ENCODE results near the gene GBX1.

GBX1 gene

GRCh38 chr7:151114151-151115090 lies 53.1 kb downstream of the GBX1 start:
- no peak for DNase-seq (ENCODE audit: low read depth)

DNA sequence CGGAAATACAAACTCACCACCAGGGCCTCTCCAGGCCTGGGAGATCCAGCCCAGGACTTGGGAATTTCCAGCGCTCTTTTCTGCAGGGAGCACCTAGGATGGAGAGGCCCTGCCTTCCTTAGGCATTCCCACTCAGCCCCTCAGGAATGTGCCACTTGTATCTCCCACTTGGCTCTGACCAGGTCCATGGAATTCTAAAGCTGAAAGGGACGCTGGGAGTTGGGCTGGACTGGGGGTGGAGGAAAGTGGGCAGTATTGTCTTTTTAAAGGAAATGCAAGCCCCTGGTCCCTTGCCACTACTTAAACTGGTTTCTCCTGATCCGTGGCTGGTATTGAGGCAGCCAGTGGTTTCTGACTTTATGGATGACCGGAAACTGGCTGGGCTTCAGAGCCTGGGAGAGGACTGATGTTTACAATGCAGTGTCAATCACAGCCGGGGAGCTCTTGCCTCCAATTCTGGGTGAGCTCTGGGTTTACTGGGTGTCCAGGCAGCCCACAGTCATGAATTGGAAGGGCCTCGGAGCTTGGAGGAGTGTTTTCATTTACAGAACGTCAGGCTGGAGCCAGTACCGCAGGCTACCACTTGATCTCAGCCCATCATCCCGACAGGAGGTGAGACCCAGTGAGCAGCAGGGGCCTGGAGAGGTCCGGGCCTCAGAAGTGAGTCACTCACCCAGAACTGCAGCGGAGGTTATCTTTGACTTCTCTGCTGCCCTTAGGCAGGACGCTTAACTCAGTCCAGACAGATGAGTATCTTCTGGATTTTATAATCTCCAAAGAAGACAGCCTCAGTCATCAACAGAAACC lies 53.9 kb downstream of the GBX1 start:
- no peak for DNase-seq (ENCODE audit: low read depth)

DNA sequence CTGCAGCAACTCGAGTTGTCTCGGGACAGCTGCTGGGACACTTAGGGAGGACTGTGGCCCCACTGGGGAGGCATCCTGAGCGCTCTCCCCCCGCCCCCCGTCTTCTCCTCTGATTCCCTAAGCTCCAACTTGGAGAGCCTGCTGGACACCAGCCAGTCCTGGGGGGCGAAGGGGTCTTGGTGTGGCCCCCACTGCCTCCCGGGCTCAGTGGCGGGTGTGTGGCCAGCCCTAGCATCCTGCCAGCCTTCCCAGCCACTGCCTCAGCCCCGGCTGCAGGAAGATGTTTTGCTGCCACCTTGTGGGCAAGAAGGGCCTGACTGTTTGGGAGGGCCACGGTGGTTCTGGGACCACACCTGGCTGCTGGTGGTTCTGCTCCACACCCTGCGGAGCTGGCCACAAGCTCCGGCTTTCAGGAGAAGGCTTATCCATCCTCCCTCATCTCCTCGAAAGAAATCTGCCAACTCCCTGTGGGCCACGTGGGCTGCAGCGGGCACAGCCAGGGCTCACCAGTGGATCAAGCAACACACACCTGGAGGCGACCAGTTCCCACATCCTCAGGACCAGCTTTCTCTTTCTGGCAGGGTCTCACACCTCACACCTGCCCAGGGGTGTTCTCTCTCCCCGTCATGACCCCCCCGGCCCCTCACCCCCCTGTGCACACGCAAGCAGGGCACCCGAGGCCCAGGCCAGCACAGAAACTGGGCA lies 56.4 kb downstream of the GBX1 start:
- DNase-seq (ENCODE audit: low read depth), result no peak

DNA sequence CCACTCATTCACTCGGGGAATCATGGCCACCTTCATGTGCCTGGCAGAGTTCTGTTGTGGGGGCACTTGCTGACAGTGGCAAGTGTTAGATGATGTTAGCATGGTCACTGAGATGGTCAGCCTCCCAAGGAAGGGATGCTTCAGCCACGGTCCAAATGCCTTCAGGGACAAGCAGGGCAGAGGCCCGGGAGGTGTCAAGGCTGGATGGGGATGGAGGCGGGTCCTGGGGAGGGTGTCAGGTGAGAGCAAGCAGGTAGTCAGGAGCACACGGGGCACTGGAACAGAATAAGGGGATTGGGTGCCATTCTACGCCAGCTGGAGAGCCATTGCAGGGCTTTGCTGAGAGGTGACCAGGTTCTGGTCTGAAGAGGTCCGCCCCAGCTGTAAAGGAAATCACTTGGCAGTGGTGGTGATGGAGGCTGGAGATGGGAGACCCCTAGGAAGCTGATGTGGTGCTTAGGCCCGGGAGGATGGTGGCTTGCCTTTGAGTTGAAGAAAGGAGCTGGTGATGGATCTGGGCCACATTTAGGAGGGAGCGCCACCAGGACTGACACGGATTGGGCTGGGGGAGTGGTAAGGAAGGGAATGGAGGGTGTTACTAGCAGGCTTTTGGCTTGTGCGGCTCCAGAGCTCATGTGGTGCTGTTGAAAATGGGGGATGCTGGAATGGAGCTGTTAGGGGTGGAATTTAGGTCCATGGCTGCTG lies 57.1 kb downstream of the GBX1 start:
- DNase-seq (ENCODE audit: low read depth), result no peak

- DNase-seq (ENCODE audit: low read depth), result no peak
Observed at GRCh38 chr7:151109094-151110048, 58.1 kb downstream of the GBX1 start.

DNA sequence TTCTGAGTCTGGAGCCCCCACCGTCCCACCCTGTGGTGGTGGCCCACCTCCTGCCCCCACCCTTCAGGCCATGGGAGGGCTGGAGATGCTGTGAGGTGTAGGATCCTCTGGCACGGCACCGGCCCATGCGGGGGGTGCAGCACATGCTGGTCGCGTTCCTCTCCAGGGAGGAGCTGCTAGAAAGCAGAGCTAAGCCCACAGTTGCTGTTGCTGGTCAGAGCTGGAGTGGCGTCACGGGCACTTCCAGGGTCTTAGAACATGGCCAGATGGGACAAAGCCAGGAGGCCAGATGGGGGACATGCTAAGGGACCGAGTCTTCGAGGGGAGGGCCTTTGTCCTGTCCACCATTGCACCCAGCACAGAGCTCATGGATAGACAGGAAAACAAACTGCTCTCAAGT lies 59.6 kb downstream of the GBX1 start:
- DNase-seq (ENCODE audit: low read depth), result no peak

GRCh38 chr7:151104411-151105235 lies 62.9 kb downstream of the GBX1 start:
- no peak for DNase-seq (ENCODE audit: low read depth)

GRCh38 chr7:151103973-151104372 lies 63.5 kb downstream of the GBX1 start:
- DNase-seq (ENCODE audit: low read depth), result no peak

GRCh38 chr7:151102991-151103390 lies 64.5 kb downstream of the GBX1 start:
- no peak for DNase-seq (ENCODE audit: low read depth)

DNA sequence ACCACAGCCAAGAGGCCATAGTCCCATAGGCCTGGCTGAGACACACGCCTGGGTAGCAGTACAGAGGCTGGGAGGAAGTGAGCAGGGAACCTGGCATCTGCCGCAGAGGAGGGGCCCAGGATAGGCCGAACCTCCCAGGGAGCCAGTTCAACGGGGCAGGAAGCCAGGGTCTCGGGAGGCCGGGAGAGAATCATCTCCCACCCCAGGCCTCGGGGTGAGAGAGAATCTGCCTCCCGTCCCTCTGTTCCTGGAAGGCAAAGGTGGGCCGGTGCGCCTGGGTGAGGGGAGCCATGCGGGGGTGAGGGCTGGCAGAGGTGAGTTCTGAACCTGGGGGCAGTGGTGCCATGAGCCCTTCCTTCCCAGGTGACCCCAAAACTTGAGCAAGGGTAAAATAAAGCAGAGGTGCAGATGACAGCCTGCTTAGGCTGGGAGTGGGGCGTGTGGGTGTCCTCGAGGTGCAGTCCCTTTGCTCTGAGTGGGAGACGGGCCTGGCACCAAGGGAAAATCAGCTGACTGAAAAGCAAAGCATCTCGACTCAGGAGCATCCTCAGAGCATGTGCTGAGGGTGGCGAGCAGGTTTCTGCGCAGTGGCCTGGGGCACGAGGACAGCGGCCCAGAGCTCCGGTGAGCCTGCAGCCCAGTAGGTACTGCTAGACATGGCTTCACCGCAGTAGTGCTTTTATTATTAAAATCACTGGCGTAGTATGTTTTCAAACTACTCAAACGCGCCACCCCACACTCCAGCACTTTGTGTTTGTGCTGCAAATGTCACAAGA lies 65.7 kb downstream of the GBX1 start:
- no peak for DNase-seq (ENCODE audit: low read depth)

GRCh38 chr7:151100921-151101320 lies 66.6 kb downstream of the GBX1 start:
- DNase-seq (ENCODE audit: low read depth), result no peak

DNA sequence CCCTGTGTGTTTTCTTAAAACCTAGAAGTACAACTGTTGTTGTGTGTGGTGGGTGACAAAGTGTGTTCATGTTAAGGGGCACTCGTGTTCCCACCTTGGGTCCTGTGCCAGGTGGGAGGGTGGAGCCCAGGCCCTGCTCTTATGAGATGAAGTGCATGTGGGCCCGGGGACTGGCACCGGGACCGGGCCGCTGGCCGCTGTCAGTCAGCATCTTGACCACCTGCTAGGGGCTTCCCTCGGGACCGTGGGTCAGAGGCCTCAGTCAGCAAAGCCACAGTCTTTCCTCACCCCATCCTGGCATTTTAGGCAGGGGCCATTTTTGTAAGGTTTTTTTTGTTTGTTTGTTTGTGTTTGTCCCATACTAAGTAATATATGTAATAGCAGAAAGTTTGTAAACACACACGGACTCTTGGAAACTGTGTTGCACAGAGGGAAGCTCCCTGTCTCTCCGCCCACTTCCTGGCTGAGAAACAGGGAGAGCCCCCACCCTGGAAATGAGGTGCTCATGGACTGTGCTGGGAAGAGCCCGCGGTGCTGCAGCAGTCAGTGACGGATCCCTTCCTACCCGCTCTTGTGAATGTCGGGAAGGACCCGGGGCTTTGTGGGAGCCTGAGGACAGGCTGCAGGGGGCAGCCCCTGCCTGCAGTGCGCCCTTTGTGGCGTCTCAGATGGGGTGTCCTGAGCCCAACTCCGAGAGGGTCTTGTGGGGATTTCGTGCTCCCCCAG lies 67.8 kb downstream of the GBX1 start:
- no peak for DNase-seq (ENCODE audit: low read depth)

All from CMK (cell line).